GM20000 (cell line): Measurements from ENCODE around the gene KIF9.

ENCODE experiments used
- DNase-seq: peaks from one replicate; pipeline ENCODE4 v3.0.0; 2012; ENCODE audit warnings: low spot score
- CTCF ChIP-seq: IDR thresholded peaks from 2 replicates; pipeline ENCODE4 v1.5.1; 2012; ENCODE audit warnings: mild to moderate bottlenecking, control low read depth; ENCODE audit errors: extremely low read depth, missing control alignments

The KIF9 gene

GRCh38 chr3:47291158-47291753 lies 8.7 kb upstream of the KIF9 start:
- TF ChIP-seq CTCF = no peak
- no peak for DNase-seq

GRCh38 chr3:47288966-47289910 lies 6.6 kb upstream of the KIF9 start:
- no peak for DNase-seq
- no peak for TF ChIP-seq CTCF

GRCh38 chr3:47283591-47284364 lies 1.2 kb upstream of the KIF9 start:
- no peak for DNase-seq
- TF ChIP-seq CTCF = no peak

- no peak for DNase-seq
- TF ChIP-seq CTCF = no peak
Measured at GRCh38 chr3:47283193-47283537, 566 bp upstream of the KIF9 start.

GRCh38 chr3:47280519-47280918 lies 2.1 kb downstream of the KIF9 start:
- DNase-seq = no peak
- TF ChIP-seq CTCF = no peak

GRCh38 chr3:47276558-47276957 lies 6.0 kb downstream of the KIF9 start:
- no peak for DNase-seq
- no peak for TF ChIP-seq CTCF

GRCh38 chr3:47274652-47275051 lies 7.9 kb downstream of the KIF9 start:
- TF ChIP-seq CTCF = no peak
- no peak for DNase-seq
